PC-3 (cell line): ENCODE measurements around the gene ZMIZ2.

Experiments
- EZH2 ChIP-seq: fragments of 300-600 bp; sonication (generic); IDR thresholded peaks from one replicate; pipeline ENCODE4 v1.6.1; 2017; ENCODE audit warnings: antibody characterized with exemption, mild to moderate bottlenecking, low read length; ENCODE audit not compliant: unreplicated experiment
- EZH2phosphoT487 ChIP-seq: fragments of 300-600 bp; sonication (generic); IDR thresholded peaks from 2 replicates; pipeline ENCODE4 v1.6.1; 2018; ENCODE audit warnings: mild to moderate bottlenecking, antibody characterized with exemption, low read length, borderline replicate concordance
- TF ChIP-seq, protein P1 (sequence below): fragments of 300-600 bp; sonication (generic); conservative IDR thresholded peaks from 2 replicates; pipeline ENCODE4 v1.5.1; 2017; ENCODE audit warnings: antibody characterized with exemption, low read depth, mild to moderate bottlenecking, low read length

- TF ChIP-seq, protein P1, sequence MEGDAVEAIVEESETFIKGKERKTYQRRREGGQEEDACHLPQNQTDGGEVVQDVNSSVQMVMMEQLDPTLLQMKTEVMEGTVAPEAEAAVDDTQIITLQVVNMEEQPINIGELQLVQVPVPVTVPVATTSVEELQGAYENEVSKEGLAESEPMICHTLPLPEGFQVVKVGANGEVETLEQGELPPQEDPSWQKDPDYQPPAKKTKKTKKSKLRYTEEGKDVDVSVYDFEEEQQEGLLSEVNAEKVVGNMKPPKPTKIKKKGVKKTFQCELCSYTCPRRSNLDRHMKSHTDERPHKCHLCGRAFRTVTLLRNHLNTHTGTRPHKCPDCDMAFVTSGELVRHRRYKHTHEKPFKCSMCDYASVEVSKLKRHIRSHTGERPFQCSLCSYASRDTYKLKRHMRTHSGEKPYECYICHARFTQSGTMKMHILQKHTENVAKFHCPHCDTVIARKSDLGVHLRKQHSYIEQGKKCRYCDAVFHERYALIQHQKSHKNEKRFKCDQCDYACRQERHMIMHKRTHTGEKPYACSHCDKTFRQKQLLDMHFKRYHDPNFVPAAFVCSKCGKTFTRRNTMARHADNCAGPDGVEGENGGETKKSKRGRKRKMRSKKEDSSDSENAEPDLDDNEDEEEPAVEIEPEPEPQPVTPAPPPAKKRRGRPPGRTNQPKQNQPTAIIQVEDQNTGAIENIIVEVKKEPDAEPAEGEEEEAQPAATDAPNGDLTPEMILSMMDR: no peak
- TF ChIP-seq EZH2 (no peak), EZH2phosphoT487 (no peak)
Measured at GRCh38 chr7:44782460-44782859, 33.8 kb downstream of the ZMIZ2 start.
